GM13976 (cell line): ENCODE data around the gene SLC37A1.
A peak's percentile ranks its signal among the peaks of the same experiment; 100 is the strongest.

Experiments used
- DNase-seq: peaks from one replicate; pipeline ENCODE4 v3.0.0; 2012; ENCODE audit warnings: low spot score
- CTCF ChIP-seq: IDR thresholded peaks from 2 replicates; pipeline ENCODE4 v1.5.1; 2012; ENCODE audit warnings: borderline replicate concordance, mild to moderate bottlenecking; ENCODE audit not compliant: insufficient read depth; ENCODE audit errors: extremely low read depth, missing control alignments, control extremely low read depth
- in situ Hi-C: fragments of 300-500 bp; cut with MboI; formaldehyde crosslinking; loops from one replicate; pipeline ENCODE4 v1.12.0; 2022; ENCODE audit warnings: low sequenced_read_pairs, mixed read lengths, inconsistent platforms; ENCODE audit not compliant: unreplicated experiment

Gene SLC37A1

GRCh38 chr21:42527489-42528158 is 14.0 kb downstream of the SLC37A1 start:
- in situ Hi-C loops = no loop called here
- peak; percentile 63 for DNase-seq
- TF ChIP-seq CTCF = no peak

- no peak for TF ChIP-seq CTCF
- DNase-seq = no peak
- in situ Hi-C loops = no loop called here
Measured at GRCh38 chr21:42530167-42530518, 16.5 kb downstream of the SLC37A1 start.

GRCh38 chr21:42531771-42532170 is 18.1 kb downstream of the SLC37A1 start:
- in situ Hi-C loops = no loop called here
- no peak for TF ChIP-seq CTCF
- no peak for DNase-seq

- no peak for TF ChIP-seq CTCF
- in situ Hi-C loops = no loop called here
- DNase-seq = no peak
Measured at GRCh38 chr21:42532466-42533181, 19.0 kb downstream of the SLC37A1 start.

GRCh38 chr21:42533306-42533962 is 19.8 kb downstream of the SLC37A1 start:
- in situ Hi-C loops = no loop called here
- TF ChIP-seq CTCF = no peak
- DNase-seq = no peak

GRCh38 chr21:42533963-42534355 is 20.3 kb downstream of the SLC37A1 start:
- in situ Hi-C loops = no loop called here
- no peak for TF ChIP-seq CTCF

More at GRCh38 chr21:42533963-42534355, 20.3 kb downstream of the SLC37A1 start:
- DNase-seq = no peak
